Mucosa of gallbladder (tissue), 1 donor: ENCODE results near the gene C11orf68. TPM values are rescaled to one million over a fixed set of nuclear protein-coding genes. Genes with fewer than 3 reads are reported as not detected.
"Not testable (repeated sequence)": the region's sequence is repeated elsewhere in the genome, so short reads cannot be mapped to it uniquely, and the experiment has no call there.

Source experiments
- DNase-seq: peaks from one replicate; pipeline ENCODE4 v3.0.0-alpha.2; 2020; ENCODE audit warnings: low spot score
- total RNA-seq: library from RNA; stranded (reverse); gene quantifications from one replicate; pipeline ENCODE4 v1.2.1, GENCODE V29; 2021
- donor health status: DM: no; HTN: no; CAD: no.

Gene C11orf68
- total RNA-seq, 1 donor from 2014 or later, result 44.8 TPM

DNA sequence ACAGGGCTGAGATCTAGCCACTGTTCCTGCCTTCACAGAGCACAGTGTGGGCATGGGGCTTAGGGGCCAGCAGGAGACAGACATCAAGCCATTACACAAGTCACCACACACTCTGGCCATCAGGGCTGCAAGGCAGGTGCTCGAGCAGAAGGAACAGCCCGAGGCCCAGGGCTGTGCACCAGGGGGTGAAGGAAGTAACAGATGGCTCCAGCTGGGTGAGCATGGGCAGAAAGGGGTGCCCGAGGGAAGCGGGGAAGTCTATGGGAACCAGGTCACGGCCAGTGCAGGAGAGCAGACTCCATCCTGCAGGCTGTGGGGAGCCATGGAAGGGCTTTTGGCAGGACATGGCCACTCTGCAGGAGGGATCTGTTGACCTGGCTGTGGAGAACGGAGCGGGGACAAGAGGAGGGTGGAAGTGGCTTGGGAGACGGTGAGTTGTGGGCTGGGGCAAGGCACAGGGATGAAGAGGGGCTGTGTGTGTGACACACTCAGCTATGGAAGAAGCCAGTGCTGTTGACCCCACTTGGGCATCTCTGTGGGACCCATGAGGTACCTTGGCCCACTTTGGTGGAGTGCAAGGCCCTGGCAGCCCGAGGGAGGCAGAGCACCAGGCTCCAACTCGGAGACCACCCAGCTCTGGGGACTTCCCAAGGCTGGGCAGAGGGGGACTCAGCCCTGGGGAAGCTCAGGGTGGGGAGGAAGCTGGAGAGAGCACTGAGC is 3.6 kb downstream of the C11orf68 start:
- DNase-seq, result no peak

DNA sequence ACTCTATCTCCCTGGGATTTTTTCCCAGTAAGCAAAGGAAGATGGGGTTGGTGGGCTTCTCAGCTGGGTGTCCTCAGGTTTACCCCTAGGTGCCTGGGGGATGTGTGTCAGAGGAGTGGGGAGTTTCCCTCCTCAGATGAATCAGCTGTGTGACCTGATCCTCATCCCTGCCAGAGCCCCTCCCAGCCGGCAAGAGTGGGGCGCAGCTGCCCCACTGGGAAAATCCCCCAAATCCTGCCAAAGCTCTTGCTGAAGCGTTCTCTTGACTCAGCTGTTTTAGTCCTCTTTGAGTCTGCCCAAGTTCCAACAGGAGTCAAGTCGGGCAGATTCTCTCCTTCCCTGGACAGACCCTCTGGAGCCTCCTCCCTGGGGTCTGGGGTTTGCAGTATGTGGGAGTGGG is 6.0 kb downstream of the C11orf68 start:
- no peak for DNase-seq

DNA sequence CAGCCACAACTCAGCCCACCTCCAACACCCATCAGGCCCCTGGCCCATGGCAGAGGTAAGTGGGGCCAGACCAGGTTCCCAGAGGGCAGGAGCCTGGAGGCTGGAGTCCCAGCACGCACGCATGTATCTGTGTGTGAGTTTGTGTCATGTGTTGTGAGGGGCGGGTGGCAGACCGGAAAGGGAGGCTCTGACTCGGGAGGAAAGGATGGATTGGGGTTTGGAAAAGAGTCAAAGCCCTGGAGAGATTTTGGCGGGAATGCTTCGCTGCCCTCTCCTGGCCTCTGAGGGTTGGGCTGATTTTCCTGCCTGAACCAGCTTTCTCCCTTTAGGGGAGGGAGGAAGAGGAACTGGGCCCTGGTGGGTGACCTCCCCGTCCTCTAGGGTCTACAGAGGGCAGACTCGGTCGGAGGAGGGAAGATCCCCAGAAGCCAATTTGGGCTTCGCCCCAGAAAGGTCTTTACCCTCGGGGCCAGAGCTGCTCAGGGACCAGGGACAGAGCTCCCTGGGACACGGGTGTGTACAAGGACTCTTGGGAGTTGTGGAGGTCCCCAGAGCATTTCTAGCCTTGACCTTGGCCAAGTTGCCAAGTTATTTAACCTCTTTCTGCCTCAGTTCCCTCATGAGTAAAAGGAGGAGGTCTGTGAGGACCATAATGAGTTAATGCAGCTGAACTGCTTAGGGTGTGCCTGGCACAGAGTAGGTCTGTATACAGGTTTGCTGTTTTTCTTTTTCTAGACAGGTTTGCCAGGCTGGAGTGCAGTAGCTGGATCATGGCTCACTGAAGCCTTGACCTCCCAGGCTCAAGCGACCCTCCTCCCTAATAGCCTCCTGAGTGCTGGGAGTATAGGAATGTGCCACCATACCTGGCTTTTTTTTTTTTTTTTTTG is 6.9 kb downstream of the C11orf68 start:
- no peak for DNase-seq

DNA sequence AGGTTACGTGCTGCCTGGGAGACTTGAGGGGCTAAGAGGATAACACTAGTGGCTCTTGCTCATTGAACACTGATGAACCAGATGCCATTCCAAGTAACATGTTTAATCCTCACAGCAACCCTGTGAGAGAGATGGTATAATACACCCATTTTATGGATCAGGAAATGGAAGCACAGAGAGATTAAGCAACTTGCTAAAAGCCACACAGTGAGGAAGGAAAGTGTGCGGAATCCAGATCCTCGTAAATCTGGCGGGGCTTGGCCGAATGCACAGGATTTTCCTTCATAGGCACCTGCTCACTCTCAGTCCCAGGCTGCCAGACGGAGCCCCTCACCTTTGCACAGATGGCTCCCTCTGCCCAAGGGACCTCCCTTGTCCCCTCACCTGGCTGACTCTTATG is 11.0 kb downstream of the C11orf68 start:
- DNase-seq, result no peak

DNA sequence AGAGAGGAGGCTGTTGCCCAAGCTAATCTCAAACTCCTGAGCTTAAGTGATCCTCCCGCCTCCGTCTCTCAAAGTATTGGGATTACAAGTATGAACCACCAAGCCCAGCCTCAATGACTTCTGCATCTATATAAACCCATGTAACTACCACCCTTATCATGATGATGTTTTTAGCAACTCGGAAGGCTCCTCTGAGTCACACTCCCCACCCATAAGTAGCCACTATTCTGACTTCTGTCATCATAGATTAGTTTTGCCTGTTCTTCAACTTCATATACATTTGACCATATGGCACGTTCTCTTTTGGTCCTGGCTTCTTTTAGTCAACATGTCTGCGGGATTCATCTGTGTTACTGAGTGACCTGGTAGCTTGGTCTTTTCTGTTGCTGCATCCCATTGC is 12.3 kb downstream of the C11orf68 start:
- DNase-seq, result no peak

DNA sequence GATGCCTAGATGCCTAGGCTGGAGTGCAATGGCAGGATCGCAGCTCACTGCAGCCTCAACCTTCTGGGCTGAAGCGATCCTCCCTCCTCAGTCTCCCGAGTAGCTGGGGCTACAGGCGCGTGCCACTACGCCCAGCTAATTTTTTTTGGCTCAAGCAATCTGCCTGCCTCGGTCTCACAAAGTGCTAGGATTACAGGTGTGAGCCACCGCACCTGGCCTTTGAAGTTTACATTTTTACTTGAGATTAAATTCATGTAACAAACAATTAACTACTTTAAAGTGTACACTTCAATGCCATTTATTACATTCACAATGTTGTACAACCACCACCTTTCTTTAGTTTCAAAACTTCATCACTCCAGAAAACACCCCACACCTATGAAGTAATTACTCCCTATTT is 15.1 kb downstream of the C11orf68 start:
- DNase-seq, result no peak

DNA sequence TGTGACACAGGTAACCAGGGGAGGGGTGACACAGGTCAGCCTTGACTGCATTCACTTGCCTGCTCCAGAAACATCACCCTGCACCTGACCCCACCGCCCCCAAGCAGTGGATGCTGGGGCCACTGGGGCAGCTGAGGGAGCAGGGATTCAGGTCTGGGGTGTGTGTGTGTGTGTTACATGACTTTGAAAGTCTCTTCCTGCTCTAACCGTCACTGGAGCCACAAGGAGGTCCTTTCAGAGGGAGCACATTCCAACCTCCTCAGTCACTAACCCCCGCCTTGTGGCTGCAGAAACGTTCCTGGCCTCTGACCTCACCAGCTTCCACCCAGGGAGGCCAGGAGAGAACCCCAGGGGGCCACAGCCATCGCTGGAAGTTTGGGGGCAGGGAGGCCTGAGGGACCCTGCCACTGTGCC is 15.8 kb downstream of the C11orf68 start:
- no peak for DNase-seq

DNA sequence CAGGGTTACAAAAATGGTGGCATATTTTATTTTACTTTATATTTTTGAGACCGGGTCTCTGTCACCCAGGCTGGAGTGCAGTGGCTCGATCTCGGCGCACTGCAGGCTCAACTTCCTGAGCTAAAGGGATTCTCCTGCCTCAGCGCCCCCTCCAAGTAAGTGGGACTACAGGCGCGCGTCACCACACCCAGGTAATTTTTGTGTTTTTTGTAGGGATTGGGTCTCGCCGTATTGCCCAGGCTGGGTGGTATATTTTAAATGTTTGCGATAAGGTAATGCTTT is 18.0 kb downstream of the C11orf68 start:
- no peak for DNase-seq

DNA sequence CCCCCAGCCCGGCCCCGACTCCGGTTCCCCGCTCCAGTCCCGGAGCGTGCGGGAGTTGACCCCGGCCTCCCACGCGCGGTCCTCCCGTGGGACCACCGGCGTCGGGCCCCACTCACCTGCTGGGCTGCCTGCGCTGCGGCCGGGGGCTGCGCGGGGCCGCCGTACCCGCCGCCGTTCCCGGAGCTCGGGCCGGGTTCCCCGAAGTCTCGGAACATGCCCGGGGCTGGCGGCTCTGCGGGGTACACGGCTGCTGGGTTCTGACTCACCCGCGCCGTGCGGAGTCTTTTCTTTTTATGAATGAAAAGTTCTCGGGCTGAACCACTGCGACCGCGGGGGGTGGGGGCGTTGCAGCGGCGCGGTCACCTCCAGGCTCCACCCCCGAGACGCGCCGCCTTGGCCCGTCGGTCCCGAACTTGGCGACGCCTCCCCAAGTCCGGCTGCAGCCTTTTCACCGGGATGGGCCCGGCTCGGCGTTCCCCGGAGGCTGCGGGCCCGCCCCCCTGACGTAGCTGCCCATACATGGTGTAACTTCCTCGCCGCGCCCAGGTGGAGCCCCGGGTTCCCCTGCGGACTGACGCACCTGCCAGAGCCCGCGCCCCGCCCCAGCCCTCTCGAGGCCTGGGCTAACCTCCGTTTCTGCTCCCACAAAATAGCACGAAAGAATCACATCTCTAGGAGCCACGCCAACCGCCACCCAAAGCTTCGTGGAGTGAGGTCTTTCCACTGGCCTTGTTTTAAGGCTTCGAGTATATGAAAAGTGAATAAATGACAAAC is 18.6 kb downstream of the C11orf68 start, which contains the start of gene FOSL1:
Gene FOSL1 (minus strand): TSS at position 264 of the 774 bp plus-strand sequence. CDS start 49 bp downstream, at position 215.
- DNase-seq, result peak; percentile 88

DNA sequence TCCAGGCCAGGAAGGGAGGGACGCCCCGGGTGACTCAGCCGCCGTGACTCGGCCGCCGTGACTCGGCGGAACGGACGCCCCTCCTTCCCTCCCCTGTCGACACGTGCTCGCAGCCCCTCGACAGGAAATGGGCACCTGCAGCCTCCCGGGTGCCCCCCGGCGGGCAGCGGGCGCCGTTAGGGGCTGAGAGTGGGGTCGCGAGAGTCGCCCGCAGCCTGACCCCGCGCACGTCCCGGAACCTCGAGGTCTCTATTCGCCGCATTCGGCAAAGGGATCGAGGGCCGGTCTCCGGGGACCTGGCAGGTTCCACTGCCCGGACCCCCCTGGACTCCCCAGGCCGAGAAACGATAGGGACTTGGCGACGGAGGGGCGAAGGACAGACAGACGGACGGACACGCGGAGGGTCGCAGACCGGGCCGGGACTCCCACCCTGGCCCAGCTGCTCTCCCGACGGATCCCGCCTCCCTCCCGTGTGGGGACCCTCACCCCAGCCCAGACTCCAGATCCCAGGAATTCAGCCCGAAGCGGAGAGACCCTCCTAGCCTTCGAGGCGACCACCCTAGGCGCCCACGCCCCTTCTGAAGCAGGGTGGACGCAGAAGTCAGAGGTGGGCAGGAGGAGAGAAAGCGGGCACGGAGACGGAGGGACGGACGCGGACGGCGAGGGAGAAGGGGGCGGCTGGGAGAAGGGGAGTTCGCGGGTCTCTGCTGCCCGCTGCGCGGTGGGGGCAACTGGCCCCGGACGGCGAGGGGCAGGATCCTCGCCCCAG is 19.3 kb downstream of the C11orf68 start:
- DNase-seq, result no peak

DNA sequence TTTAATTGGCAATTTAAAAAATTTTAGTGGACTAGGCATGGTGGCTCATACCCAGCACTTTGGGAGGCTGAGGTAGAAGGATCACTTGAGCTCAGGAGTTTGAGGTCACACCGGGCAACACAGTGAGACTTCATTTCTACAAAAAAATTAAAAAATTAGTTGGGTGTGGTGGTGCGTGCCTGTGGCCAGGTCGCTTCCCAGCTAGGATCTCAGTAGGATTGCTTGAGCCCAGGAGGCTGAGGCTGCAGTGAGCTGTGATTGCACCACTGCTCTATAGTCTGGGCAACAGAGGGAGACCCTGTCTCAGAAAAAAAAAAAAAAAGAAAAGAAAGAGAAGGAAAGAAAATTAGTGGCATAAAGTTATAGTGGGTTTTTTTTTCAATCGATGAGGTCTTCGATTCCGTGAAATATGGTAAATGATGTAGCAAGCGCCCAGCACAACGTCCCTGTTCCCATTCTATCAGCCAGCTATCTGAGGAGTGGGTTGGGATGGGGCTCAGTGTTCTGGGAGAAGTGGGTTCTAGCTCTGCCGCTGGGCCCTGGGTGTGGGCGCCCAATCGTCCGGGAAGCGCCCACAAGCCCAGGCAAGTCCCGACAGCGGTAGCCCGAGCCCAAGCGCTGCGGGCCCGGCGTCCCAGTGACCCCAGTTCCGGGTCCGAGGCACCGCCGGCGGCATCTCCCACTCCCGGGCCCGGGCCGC is 20.1 kb downstream of the C11orf68 start:
- DNase-seq, result no peak

DNA sequence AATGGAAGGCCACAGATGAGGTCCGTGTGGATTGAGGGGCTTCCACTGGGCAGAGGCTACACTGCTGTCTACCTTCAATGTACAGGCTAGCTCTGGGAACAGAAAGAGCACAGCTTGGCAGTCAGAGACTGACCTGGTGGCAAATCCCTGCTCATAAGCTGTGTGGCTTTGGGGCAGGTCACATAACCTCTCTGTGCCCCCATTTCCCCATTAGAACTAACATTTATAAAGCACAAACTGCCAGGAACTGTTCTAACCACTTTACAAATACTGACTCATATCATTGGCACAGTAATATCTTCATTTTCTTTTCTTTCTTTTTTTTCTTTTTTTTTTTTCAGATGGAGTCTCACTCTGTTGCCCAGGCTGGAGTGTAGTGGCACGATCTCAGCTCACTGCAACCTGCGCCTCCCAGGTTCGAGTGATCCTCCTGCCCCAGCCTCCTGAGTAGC is 21.8 kb downstream of the C11orf68 start:
- no peak for DNase-seq

DNA sequence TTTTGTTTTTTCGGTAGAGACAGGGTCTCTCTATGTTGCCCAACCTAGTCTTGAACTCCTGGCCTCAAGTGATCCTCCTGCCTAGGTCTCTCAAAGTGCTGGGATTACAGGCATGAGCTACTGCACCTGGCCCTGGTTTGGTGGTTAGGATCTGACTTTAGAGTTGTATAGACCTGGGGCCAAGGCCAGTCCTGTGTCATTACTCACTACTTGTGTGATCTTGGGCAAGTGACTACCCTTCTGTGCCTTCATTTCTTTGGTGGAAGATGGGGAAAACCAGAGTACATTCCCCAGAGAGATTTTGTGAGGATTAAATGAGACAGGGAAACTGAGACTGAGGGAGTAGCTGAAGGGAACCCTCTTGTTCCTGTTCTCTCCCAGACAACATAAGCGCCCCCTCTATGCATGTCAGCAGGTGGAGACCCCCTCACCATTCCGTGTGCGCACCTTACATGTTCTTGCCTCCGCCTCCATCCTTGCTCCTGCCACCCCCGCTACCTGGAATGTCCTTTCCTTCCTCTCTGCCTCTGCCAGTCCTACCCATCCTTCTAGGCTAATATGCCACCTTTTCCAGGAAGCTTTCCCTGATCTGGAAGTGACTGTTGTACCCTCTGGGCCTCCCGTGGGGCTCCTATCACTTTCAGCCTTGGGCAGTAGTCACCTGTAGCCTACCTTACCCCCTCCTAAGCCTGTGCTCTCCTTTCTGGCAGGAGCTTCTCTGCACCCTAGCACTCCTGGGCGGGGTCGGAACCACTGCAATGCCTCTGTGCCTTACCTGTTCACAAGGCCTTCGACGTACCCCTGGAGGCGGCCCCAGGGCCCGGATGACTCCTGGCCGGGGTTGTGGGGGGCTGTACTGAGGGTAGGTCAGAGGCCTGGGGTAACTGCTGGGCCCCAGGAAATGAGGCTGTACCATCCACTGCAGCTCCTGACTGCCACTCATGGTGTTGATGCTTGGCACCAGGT is 22.5 kb downstream of the C11orf68 start:
- no peak for DNase-seq

DNA sequence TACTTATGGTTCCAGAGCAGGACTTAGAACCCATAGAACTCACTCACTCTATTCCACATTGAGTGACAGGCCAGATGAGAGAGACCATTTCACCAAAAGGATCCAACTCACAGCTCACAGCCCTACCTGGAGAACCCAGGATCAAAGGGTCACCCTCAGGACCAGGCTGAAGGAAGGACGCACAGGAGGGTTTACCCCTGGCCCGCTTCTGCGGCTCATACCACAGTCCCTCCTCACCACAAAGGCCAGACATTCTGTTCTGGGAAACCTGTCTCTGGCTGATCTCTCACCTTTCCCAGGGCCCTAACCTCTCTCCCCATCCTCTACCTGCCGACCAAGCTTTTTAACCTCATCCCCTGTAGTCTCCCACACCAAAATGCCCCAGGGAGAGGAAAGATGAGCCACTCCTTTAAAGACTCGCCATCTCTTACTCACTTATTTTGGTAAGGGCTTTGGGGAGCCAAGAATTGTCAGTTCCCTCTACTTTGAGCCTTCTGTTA is 23.3 kb downstream of the C11orf68 start:
- no peak for DNase-seq

DNA sequence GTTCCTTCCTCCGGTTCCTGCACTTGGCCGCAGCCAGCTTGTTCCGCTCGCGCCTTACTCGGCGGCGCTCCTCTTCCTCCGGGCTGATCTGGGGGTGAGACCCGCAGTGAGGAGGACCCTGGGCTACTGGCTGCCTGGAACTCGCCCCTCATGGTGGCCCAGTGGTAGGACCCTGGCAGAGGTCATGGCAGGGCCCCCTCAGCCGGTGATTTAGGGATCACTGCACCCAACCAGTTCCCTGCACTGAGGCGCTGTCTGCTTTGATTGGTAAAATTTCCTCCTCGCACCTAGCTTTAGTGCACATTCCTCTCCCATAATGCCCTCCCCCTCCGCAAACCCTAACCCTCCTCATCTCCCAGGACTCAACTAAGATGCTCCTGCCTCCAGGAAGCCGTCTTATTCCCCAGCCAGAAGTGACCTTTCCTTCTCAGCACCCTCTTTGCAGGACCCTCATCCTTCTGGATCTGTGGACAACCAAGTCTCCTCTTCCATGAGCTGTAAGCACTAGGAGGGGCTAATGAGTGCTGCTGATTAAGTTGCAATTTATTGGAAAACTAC is 24.7 kb downstream of the C11orf68 start:
- no peak for DNase-seq

DNA sequence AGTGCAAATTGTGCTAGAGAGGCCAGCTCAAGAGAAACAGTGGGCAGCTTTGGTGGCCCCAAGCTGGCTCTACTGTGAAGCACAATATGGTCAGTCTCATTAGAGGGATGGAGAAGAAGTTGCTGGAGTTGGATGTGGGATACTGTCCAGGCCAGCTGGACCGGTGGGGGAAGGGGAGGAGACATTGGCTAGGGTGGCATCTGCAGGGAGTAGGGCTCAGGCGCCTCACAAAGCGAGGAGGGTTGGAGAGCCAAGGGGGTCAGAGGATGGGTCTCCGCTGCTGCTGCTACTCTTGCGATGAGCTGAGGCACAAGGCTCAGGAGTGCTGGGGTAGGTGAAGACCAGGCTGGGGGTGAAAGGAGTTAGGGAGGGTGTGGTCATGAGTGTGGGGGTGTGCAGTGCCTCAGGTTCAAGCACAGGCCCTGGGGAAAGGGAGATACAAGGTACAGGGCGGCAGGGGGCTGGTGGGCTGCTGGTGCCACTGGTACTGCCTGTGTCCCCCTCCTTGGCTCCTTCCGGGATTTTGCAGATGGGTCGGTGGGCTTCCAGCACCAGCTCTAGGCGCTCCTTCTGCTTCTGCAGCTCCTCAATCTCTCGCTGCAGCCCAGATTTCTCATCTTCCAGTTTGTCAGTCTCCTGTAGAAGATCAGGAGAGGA is 26.1 kb downstream of the C11orf68 start:
- DNase-seq, result no peak

DNA sequence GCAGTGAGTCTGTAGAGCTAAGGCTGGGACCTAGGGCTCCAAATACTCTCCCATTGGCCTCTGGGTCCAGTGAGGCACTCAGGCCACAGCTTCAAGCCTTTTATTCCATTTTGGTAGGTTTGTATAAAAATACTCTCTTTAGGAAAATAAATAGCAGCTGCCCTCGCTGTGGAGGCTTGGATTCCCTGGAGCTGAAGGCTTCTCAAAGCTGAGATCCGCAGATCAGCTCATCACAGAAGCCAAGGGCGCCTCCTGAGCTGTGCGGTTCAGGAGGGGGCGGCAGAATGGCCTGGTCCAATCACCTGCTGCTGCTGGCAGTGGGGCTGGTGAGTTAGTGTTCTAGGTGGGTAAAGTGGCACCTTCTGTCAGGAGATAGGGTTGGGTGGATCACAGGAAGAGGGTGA is 26.7 kb downstream of the C11orf68 start:
- not testable (repeated sequence) for DNase-seq
